SK-MEL-5 (cell line): Measurements from ENCODE around the gene RLF. TPM values are rescaled to one million over a fixed set of nuclear protein-coding genes. Genes with fewer than 3 reads are reported as not detected.
"Not testable (repeated sequence)": the region's sequence is repeated elsewhere in the genome, so short reads cannot be mapped to it uniquely, and the experiment has no call there.

Source experiments
- DNase-seq: peaks from one replicate; pipeline ENCODE4 v3.0.0-alpha.2; 2016; ENCODE audit warnings: low read depth, low spot score
- in situ Hi-C: cut with HindIII; loops from 2 replicates; pipeline ENCODE4 v1.10.0; 2016; ENCODE audit warnings: low sequenced_read_pairs, high pct_unique_total_duplicates, low pct_unique_long_range_greater_than_20kb
- total RNA-seq: library from RNA; depleted of rRNA; stranded (reverse); fragments of >200 nt; shearing (Covaris generic); gene quantifications from 2 replicates; pipeline ENCODE4 v1.2.3, GENCODE V29; 2014

RLF gene
- total RNA-seq, 1 experiment from 2014 or later, result 22.9 TPM

DNA sequence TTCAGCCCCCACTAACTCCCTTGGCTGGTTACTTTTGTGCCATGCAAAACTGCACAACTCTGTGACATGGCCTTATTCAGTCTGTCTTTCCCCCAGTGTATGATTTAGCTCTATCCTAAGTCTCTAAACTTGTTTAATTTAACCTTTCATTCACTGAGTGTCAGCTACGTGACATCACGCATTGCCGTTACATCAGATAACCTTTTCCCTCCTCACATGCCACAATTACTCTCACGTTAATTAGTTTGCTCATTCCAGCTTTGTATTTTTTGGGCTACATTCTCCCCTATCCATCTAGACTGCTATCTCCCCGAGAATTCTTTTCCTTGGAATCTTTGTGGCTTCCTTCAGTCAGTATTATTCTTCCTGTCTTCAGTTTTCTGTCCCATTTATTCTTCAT lies 57.1 kb downstream of the RLF start:
- no peak for DNase-seq
- in situ Hi-C loops, result no loop called here

DNA sequence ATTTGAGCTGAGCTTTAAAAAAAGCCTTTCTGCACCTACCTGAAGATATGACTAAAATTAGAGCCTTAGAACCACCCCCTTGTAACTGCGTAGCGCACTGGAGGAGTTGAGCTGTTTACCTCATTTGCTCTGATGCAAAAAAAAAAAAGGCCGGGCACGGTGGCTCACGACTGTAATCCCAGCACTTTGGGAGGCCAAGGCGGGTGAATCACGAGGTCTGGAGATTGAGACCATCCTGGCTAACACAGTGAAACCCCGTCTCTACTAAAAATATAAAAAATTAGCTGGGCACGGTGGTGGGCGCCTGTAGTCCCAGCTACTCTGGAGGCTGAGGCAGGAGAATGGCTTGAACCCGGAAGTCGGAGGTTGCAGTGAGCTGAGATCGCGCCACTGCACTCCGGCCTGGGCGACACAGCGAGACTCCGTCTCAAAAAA lies 60.3 kb downstream of the RLF start:
- DNase-seq, in situ Hi-C loops: not testable (repeated sequence)

DNA sequence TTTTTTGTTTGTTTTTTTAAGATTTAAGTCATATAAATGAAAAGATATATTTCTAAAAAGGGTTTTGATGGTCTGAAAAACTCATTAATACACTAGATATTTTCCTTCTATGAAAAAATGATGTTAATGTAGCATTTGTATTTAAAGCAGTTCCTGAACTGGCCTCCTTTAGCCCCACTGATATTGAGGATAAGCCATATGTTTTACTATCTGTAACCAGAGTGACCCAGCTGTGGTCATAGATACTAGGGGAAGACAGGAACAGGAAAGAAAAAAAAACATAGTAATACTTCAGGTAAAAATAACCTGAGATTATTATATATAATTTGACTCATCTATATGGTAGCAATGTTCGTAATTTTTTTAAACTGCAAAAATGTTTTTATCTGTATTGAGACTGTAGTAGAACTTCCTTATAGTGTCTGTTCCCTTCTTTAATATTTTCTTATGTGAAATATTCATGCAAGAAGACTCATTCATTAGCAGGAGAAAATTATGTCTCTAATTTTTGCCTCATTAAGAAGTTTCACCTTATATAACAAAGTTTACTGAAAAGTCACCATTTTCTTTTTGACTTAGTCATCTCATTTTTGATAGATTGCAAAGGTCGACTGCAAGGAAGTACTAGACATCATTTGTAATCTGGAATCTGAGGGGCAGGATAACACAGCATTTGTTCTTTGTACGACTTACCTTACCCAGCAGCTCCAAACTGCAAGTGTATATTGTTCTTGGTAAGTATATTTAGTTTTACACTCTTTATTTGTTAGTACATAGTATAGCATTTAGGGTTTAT lies 61.0 kb downstream of the RLF start:
- in situ Hi-C loops, result no loop called here
- DNase-seq, result no peak

DNA sequence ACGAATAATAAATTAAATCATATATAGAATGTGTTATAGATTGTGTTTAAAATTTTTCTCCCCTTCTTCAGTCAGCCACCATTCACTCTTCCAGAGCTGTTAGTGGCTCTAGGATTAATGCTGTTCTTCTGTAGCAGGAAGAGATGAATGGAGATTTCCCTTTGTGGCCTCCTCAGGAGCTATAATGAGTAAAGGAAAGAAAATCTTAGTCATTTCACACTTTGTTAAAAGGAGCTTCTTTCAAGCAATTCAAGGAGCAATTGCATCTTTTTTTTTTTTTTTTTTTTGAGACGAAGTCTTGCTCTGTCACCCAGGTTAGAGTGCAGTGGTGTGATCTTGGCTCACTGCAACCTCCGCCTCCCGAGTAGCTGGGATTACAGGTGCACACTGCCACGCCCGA lies 62.9 kb downstream of the RLF start:
- in situ Hi-C loops, result no loop called here
- DNase-seq, result no peak

DNA sequence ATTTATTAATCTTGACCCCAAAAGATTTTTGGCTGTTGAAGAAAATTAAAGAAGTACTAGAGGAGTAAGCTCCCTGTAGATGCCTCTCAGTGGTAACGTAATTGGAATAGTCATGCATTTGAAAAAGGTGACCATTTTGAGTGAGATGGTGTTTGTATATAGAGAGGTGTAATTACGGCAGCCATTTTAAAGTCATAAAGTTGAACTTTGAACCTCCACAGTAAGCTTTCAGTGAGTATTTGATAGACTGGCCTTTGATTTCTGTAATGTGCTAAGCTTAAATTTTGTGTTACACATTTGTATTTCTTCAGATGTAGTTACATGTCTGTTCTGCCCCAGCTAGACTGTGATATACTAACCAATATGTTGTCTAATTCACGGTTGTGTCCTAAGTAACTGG lies 65.0 kb downstream of the RLF start:
- in situ Hi-C loops, result no loop called here
- DNase-seq, result no peak

DNA sequence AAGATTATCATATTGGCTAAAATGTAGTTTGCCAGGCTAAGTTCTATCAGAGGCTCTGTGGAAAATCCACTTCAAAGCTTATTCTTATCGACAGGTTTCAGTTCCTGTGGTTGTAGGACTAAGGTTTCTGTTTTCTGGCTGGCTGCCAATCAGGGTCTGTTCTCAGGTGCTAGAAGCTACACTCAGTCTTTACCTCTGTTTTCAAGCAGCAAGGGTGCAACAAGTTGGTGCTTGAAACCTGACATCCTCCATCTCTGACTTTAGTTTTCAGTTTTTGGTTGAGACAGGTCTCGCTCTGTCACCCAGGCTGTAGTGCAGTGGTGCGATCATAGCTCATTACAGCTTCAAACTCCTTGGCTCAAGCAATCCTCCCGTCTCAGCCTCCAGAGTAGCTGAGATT lies 71.3 kb downstream of the RLF start:
- in situ Hi-C loops, result no loop called here

DNA sequence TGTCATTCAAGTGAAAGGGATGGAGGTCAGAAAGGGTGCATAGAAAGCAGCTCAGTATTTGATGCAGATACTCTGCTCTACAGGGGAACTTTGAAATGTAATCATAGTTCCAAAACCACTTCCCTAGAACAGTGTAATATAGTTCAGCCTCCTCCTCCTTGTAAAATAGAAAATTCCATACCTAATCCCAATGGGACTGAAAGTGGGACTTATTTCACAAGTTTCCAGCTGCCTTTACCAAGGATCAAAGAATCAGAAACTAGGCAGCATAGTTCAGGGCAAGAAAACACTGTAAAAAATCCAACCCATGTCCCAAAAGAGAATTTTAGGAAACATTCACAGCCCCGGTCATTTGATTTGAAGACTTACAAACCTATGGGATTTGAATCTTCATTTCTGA lies 78.4 kb downstream of the RLF start:
- in situ Hi-C loops, result no loop called here
- DNase-seq, result no peak

More for the DNA sequence above, 71.3 kb downstream of the RLF start:
- DNase-seq, result no peak

DNA sequence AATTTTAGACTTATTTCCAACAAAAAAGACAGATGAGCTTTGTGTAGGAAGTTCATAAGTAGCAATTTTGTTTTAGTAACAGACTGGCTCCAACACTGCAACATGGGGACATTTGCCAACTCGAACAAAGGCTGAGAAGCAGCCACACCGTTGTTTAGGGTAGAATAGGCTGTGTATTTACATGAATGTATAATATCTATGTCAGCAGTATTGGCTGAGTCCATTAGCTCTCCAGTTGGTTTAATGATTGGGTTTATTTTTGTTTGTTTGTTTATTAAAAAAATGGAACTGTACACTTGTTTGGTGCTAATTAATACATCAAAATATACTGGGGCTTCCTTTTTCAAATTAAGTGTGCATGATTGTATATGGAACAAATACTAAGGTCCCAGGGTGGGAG lies 79.2 kb downstream of the RLF start:
- DNase-seq, result no peak
- in situ Hi-C loops, result no loop called here

DNA sequence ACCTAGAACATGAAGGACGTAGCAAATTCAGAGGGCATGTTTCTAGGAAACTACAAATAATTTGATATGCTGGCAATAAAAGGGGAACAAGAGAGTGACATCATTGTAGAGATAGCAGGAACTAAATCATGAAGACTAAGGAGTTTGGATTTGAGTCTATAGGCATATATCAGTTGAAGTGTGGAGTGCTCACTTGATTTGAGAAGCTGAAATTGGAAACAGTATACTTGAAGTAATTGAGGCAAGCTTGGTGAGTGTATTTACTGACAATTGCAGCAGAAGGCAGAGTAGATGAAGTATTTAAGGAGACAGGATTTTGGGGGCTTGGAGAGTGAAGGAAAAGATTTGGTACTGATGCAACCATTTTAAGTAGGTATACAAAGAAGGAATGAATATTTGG lies 80.2 kb downstream of the RLF start:
- no peak for DNase-seq
- in situ Hi-C loops, result no loop called here

DNA sequence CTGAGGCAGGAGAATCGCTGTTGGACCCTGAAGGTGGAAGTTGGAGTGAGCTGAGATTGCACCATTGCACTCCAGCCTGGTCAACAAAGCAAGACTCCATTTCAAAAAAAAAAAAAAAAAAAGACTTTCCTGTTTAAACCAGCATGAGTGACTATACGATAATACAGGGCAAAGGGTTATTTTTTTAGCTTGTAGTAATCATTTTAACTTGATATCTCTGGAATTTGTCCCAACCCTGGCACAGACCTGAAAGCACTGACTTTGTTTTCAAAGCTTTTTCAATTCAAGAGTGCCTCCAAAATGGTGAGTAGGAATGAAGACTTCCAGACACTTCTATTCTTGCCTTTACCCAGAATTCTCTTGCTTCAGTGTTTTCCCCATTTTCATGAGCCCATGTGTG lies 82.2 kb downstream of the RLF start:
- DNase-seq, result no peak
- in situ Hi-C loops, result no loop called here

DNA sequence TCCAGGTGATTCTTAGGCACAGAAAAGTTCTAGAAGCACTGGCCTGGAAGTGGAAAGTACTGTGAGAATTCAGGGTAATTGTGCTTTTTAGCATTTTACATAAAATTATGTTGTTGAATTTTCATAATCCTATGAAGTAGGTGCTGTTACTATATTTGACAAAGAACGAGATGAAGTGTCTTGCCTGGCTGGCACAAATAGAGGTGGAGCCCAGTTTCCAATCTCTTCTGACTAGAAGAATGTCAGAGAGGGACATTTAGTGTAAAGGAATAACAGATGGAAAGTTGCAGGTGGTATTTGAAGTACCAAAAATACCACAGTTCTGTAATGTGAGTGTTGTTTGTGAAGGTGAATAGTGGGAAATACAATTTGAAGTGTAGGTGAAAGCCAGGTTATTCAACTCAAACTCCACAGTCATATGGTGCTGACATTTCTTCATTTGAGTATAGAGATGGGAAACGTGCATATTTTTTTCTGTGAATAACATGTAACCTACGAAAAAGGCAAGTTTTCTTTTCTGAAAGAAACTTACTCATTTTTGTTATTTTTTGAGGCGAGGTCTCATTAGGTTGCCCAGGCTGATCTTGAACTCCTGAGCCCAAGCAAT lies 83.1 kb downstream of the RLF start:
- in situ Hi-C loops, result no loop called here
- no peak for DNase-seq

DNA sequence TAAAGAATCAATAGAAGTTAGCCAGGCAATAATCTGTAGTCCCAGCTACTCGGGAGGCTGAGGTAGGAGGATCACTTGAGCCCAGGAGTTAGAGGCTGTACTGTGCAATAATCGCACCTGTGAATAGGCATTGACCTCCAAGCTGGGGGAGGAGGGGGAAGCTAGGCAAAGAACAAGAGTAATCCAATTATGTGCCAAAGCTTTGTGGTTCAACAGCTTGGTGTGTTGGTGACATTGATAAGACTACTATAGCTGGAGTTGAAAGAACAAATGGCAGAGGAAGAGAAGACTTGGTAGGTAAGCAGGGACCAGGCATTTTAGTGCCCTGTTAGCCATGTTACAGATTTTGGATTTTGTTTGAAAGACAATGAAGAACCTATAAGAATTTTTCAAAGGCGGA lies 84.5 kb downstream of the RLF start:
- DNase-seq, result no peak
- in situ Hi-C loops, result no loop called here

DNA sequence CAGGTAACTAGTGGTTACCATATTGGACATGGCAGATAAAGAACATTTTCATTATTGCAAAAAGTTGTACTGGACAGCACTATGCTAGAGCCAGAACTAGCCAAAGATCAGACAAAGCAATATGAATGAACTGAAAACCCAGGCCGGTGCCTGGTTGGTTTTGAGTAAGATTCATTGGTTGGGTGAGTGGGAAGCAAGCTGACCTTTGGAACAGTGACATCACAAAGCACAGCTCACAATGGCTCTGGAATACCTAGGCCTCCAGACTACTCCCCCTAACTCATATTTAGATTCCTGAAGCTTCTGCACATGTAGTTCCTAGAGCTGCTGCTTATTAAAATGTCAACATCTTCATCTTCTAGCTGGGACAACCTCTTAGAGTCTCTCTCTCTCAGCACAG lies 86.5 kb downstream of the RLF start, which contains the start of gene TMCO2:
TMCO2 (plus strand) TSS at position 283 of the 400 bp plus-strand sequence; CDS start at position 340, 57 bp downstream.
- in situ Hi-C loops, result no loop called here
- DNase-seq, result no peak

DNA sequence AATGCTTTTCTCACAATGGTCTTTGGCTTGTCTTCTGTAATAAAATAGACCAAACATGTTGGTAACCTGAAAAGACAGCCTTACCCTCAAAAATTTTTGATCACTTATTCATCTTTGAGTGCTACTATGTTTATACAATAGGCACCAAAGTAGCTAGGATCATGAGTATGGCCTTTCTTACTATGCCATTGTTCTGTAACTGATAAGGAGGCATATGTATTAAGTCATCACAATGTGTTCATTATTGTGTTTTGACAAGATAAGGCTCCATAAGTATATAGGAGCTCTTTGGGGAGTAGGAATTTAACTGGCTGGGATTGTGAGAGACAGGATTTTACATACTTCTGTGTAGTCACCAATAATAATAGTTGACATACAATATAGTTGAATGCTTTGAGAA lies 87.2 kb downstream of the RLF start:
- in situ Hi-C loops, result no loop called here
- DNase-seq, result no peak

DNA sequence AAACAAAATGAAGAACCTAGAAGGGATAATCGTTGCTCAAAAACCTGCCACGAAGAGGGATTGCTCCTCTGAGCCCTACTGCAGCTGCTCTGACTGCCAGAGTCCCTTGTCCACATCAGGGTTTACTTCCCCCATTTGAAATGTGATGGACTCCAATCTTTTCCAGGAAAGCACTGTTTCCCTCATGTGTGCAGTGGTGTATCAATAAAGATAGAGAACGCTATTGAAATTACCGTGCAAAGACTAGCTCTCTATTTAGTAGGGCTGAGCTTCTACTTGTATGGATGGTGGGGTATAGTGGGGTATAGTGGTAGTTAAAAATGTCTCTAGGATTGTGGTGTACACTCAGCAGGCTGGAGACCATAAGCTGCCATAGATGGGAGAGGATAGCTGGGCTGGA lies 90.3 kb downstream of the RLF start:
- in situ Hi-C loops, result no loop called here
- DNase-seq, result no peak

DNA sequence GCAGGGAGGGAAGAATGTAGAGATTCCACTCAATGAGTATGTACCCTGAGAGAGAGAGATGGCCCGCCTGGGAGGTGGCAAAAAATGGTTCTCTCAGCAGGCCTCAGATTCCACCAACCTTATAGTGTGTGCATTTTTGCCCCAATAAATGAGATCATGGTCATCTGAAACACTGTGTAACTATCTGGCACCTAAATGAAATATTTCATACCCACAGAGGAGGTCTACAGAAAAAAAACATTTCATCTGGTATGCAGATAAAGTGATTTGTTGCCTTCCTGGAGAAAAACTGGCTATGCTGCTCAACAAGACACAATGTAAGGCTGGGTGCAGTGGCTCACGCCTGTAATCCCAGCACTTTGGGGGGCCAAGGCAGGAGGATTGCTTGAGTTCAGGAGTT lies 91.4 kb downstream of the RLF start:
- in situ Hi-C loops, result no loop called here
- DNase-seq, result no peak

DNA sequence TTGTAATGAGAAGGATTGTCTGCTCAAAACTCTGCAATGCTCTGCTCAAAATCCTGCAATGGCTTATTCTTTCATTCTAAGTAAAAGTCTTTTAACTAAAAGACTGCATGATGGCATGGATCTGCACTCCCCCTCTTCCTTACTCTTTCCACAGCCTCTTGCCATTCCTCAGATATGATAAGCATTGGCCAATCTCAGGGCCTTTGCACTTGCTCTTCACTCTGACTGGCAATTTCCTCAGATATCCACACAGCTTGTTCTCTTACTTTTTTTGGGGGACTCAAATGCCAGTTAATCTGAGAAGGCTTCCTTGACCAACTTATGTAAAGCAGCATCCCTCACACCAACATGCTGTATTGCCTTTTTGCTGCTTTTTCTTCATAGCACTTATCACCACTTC lies 94.0 kb downstream of the RLF start:
- in situ Hi-C loops, result no loop called here
- DNase-seq, result no peak

DNA sequence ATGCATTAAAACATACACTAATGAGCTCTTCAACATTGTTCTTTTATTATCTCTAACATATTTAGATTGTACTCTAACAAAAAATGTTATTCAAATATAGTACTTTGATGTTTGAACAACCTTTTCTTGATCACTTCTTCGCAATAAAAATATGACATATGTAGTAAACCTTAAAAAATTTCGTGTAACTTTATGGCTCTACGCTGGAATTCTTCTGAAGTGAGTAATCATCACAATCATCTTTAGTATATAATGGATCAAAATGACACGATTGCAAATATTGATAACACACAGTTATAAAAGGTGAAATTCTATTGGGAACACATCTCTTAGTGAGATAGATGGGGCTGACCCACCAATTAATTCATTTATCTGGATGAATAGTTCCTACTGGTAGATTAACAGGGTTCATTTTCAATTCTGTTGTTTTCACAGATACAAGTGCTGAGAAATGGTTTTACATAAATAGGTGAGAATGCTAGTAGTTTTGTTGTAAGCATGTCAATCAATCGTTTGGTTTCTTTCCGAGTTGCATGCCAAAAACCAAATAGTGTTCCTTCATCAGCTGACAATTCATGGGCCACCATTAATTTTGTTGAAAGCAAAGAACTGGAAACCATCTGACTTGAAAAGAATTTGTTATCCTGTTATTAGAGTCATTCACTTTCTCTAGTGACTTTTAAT lies 95.4 kb downstream of the RLF start:
- in situ Hi-C loops, result no loop called here
- DNase-seq, result no peak

DNA sequence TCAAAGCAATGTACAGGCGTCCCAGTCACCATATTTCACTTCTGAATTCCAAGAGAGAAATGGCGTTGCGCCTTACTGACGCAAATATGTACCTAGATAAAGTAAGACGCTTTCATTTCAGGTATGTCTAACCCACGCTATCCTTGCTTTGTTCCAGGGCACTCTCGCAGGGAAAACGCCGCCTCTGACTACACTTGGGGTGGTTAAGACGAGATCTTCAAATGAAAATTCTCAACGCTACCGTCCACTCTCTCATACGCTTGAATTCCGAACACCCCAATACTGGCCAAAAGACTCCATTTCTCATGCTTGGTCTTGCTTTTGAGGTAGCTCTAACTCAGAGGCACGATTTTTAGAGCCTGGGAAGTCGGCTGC lies 96.1 kb downstream of the RLF start:
- no peak for DNase-seq
- in situ Hi-C loops, result no loop called here
